Adrenal gland (tissue), 5 donors: ENCODE measurements around the gene ADCY2.

Experiments
- POLR2A ChIP-seq, 2 donors: fragments of 450-650 bp; IDR thresholded peaks; one replicate each; pipeline ENCODE4 v1.6.1; 2017; ENCODE audit warnings: antibody characterized with exemption in 2 of 2, mild to moderate bottlenecking in 2 of 2, moderate library complexity in 1 of 2
- TF ChIP-seq, protein P1 (sequence below), 6 experiments: fragments of 450-650 bp in 4 of 6; fragments of 200-600 bp in 2 of 6; sonication (generic) in 1 of 6; IDR thresholded peaks; 1 replicate in 5 of 6; 2 replicates in 1 of 6; pipeline versions ENCODE4 v1.5.1 to v1.8.0; 2016 to 2021; ENCODE audit warnings: antibody characterized with exemption in 6 of 6, mild to moderate bottlenecking in 2 of 6, moderate library complexity in 1 of 6
- donor health status: DM: no; HTN: no; CAD: no.

DNA sequence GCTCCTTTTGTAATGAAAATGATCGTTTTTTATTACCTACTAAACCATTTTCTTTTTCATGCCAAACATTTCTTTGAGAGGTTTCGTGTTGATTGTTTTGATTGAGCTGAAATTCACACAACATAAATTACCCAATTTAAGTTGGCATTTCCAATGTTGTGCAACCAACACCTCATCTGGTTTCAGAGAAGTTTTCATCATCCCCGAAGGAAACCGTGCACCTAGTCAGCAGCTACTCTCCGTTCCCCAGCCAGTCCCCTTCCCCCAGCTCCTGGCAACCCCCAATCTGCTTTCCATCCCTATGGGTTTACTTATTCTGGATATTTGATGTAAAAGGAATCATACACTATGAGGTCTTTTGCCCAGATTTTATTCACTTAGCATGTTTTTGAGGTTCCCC, 123.6 kb downstream of the ADCY2 start:
- no peak for TF ChIP-seq POLR2A (IDR thresholded peaks at IDR 0.05)
- TF ChIP-seq, protein P1, sequence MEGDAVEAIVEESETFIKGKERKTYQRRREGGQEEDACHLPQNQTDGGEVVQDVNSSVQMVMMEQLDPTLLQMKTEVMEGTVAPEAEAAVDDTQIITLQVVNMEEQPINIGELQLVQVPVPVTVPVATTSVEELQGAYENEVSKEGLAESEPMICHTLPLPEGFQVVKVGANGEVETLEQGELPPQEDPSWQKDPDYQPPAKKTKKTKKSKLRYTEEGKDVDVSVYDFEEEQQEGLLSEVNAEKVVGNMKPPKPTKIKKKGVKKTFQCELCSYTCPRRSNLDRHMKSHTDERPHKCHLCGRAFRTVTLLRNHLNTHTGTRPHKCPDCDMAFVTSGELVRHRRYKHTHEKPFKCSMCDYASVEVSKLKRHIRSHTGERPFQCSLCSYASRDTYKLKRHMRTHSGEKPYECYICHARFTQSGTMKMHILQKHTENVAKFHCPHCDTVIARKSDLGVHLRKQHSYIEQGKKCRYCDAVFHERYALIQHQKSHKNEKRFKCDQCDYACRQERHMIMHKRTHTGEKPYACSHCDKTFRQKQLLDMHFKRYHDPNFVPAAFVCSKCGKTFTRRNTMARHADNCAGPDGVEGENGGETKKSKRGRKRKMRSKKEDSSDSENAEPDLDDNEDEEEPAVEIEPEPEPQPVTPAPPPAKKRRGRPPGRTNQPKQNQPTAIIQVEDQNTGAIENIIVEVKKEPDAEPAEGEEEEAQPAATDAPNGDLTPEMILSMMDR (IDR thresholded peaks at IDR 0.05): no peak
